B cell (primary cell): Measurements from ENCODE around the gene CBLN3.

Experiments used
- CTCF ChIP-seq: fragments of 200-600 bp; IDR thresholded peaks from one replicate; pipeline ENCODE4 v1.8.0; 2022; ENCODE audit warnings: antibody characterized with exemption, mild to moderate bottlenecking
- EZH2 ChIP-seq: IDR thresholded peaks from 2 replicates; pipeline ENCODE4 v1.6.1; 2012; ENCODE audit warnings: borderline replicate concordance, low read depth, mild to moderate bottlenecking, moderate library complexity, low read length; ENCODE audit not compliant: insufficient read depth, poor library complexity, severe bottlenecking

DNA sequence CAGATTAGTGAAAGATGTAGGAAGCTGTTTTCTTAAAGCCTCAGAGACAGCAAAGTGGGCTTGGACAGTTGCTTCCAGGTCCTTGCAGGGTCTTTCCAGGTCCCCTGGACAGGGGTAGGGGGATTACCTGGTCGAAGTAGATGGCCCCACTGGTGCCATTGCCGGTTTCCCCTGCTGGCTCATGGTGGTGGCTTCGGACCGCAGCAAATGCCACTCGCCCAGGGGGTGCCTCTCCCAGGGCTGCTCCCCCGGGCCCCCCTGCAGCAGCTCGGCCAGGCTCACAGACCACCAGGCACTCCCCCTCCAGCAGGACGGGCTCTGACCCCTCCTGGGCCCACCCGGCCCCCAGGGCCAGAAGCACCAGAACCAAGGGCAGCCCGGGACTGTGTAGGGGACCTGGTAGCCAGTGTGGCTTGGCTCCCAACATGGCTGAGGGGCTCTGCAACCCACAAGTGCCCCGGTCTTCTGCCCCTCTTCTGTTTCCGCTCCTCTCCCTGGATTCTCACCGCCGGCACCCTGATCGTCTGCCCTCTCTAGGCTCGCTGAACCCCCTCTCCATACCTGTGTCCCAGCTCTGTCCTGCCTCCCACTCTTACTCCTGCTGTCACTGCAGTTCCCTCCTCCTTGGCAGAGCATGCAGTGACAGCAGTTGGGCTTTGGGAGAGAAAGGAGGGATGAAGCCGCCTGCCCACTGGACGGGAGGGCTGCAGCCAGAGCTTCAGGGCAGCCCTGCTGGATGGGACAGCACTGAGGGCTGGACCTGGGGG is 657 bp downstream of the CBLN3 start:
- TF ChIP-seq CTCF: no peak
- no peak for TF ChIP-seq EZH2
